Measurements from ENCODE around the gene SPATA9. TPM values are rescaled to one million over a fixed set of nuclear protein-coding genes. Genes with fewer than 3 reads are reported as not detected.

The SPATA9 gene
- total and polyA plus RNA-seq, 2 of the 13 experiments (the other 11 are each of a cell fraction or from before 2014, with no cell fraction given) = not detected

DNA sequence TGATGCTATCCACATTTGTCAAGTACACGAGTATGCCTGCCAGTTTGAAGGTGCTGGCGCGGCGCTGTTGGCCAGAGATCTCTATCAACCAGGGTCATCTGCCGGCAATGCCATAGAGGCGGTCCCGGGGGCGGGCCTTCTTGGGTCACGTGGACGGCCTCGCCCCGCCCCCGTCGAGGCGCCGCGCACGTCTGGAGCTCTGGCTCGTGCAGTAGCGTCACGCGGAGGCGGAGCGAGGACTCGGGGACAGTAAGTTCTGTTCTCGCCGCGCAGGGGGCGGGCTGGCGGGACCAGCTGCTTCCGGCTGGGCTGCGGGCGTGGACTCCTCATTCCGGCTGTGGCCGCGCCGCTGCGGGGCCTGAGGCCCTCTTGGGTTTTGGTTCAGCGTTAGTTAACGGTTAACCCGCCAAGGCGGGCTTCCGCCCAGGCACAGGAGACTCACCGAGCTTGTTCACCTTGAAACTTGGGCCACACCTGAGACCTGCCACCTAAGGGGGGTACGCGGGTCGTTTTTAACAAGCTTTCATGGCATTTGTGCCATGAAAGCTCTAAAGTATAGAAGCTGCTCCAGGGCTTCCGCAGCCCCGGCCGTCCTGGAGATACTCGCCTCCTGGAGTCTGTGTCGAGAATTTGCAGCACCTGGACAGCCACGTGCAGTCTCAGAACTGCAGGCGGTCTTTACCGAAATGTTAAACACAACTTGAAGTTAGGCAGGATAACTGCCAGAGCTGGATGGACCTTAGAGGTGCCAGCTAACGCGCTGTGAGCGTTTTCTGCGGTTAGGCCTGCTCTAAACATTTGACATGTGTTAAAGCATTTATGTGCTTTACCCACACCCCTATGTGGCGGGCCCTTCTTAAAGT is 36.0 kb downstream of the SPATA9 start, which contains the start of gene RFESD (continued):
- TF ChIP-seq, protein P1, sequence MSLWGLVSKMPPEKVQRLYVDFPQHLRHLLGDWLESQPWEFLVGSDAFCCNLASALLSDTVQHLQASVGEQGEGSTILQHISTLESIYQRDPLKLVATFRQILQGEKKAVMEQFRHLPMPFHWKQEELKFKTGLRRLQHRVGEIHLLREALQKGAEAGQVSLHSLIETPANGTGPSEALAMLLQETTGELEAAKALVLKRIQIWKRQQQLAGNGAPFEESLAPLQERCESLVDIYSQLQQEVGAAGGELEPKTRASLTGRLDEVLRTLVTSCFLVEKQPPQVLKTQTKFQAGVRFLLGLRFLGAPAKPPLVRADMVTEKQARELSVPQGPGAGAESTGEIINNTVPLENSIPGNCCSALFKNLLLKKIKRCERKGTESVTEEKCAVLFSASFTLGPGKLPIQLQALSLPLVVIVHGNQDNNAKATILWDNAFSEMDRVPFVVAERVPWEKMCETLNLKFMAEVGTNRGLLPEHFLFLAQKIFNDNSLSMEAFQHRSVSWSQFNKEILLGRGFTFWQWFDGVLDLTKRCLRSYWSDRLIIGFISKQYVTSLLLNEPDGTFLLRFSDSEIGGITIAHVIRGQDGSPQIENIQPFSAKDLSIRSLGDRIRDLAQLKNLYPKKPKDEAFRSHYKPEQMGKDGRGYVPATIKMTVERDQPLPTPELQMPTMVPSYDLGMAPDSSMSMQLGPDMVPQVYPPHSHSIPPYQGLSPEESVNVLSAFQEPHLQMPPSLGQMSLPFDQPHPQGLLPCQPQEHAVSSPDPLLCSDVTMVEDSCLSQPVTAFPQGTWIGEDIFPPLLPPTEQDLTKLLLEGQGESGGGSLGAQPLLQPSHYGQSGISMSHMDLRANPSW (CRISPR knock-in tag; IDR thresholded peaks at IDR 0.05; ENCODE audit: borderline replicate concordance) = peak; percentile 80; the same call in 1 of the 2 replicates
- TF ChIP-seq, protein P2, sequence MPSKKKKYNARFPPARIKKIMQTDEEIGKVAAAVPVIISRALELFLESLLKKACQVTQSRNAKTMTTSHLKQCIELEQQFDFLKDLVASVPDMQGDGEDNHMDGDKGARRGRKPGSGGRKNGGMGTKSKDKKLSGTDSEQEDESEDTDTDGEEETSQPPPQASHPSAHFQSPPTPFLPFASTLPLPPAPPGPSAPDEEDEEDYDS (CRISPR knock-in tag; IDR thresholded peaks at IDR 0.05) = peak; percentile 87
- TF ChIP-seq ZKSCAN5 (CRISPR knock-in tag; IDR thresholded peaks at IDR 0.05) = no peak
- peak; percentile 78; the same call in 1 of the 2 replicates for TF ChIP-seq KMT2A (CRISPR knock-in tag; IDR thresholded peaks at IDR 0.05)
- TF ChIP-seq TARDBP (CRISPR knock-in tag; IDR thresholded peaks at IDR 0.05) = peak; percentile 90
- TF ChIP-seq, protein P3, sequence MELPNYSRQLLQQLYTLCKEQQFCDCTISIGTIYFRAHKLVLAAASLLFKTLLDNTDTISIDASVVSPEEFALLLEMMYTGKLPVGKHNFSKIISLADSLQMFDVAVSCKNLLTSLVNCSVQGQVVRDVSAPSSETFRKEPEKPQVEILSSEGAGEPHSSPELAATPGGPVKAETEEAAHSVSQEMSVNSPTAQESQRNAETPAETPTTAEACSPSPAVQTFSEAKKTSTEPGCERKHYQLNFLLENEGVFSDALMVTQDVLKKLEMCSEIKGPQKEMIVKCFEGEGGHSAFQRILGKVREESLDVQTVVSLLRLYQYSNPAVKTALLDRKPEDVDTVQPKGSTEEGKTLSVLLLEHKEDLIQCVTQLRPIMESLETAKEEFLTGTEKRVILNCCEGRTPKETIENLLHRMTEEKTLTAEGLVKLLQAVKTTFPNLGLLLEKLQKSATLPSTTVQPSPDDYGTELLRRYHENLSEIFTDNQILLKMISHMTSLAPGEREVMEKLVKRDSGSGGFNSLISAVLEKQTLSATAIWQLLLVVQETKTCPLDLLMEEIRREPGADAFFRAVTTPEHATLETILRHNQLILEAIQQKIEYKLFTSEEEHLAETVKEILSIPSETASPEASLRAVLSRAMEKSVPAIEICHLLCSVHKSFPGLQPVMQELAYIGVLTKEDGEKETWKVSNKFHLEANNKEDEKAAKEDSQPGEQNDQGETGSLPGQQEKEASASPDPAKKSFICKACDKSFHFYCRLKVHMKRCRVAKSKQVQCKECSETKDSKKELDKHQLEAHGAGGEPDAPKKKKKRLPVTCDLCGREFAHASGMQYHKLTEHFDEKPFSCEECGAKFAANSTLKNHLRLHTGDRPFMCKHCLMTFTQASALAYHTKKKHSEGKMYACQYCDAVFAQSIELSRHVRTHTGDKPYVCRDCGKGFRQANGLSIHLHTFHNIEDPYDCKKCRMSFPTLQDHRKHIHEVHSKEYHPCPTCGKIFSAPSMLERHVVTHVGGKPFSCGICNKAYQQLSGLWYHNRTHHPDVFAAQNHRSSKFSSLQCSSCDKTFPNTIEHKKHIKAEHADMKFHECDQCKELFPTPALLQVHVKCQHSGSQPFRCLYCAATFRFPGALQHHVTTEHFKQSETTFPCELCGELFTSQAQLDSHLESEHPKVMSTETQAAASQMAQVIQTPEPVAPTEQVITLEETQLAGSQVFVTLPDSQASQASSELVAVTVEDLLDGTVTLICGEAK (IDR thresholded peaks at IDR 0.05) = no peak
- TF ChIP-seq, protein P3 (CRISPR knock-in tag; IDR thresholded peaks at IDR 0.05) = peak; percentile 48
- 0 out of 2 replicates have a peak, but pooled peaks have one; percentile 70 for TF ChIP-seq MAF1 (CRISPR knock-in tag; IDR thresholded peaks at IDR 0.05; ENCODE audit: borderline replicate concordance)
- peak; percentile 67; the same call in 1 of the 2 replicates for TF ChIP-seq KDM6A (CRISPR knock-in tag; IDR thresholded peaks at IDR 0.05; ENCODE audit: low read depth)
- peak; percentile 18 to 53; a peak in 2 of 4 replicates for TF ChIP-seq EP300 (IDR thresholded peaks at IDR 0.05; ENCODE audit: low read depth in 2 of 2, low read length in 2 of 2)
- peak; percentile 33; the same call in 1 of the 2 replicates for TF ChIP-seq EP300 (CRISPR knock-in tag; IDR thresholded peaks at IDR 0.05; ENCODE audit: borderline replicate concordance)
- TF ChIP-seq, protein P4, sequence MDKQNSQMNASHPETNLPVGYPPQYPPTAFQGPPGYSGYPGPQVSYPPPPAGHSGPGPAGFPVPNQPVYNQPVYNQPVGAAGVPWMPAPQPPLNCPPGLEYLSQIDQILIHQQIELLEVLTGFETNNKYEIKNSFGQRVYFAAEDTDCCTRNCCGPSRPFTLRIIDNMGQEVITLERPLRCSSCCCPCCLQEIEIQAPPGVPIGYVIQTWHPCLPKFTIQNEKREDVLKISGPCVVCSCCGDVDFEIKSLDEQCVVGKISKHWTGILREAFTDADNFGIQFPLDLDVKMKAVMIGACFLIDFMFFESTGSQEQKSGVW (CRISPR knock-in tag; IDR thresholded peaks at IDR 0.05; ENCODE audit: borderline replicate concordance) = no peak
